GM21360 (cell line): ENCODE measurements around the gene SPG11.

Experiments
- ATAC-seq: cut with Tn5 transposase; IDR thresholded peaks from one replicate; pipeline ENCODE4 v1.9.1; 2021; ENCODE audit warnings: mild to moderate bottlenecking, moderate library complexity; ENCODE audit not compliant: unreplicated experiment

SPG11 gene

GRCh38 chr15:44529864-44530604 lies 133.4 kb downstream of the SPG11 start:
- no peak for ATAC-seq

GRCh38 chr15:44527241-44527640 lies 136.2 kb downstream of the SPG11 start:
- ATAC-seq: no peak

- no peak for ATAC-seq
Observed at GRCh38 chr15:44525018-44525417, 138.4 kb downstream of the SPG11 start.

GRCh38 chr15:44519537-44519936 lies 143.9 kb downstream of the SPG11 start:
- ATAC-seq: no peak

DNA sequence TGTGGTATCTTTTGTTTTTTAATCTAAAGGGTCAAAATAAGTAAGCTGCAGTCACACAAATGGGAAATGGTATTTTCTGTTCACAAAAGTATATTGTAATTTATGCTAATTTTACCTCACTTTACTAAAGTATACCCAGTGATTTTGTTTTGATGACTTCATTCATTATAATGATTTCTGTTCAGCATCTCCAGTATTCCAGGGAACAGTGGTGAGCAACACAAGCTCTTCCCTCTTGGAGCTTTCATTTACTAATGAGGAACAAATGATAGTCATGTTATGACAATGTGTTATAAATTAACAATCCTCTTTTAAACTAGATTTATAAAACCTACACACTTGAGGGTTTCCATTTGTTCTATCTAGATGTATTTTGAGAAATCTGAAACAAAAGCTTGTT lies 147.0 kb downstream of the SPG11 start:
- no peak for ATAC-seq
